SK-N-SH (cell line): Measurements from ENCODE around the gene TMX1.
A peak's percentile ranks its signal among the peaks of the same experiment; 100 is the strongest.

Experiments used
- CTCF ChIP-seq: fragments of 200-600 bp; sonication (generic); IDR thresholded peaks from 2 replicates; pipeline ENCODE4 v1.6.1; 2017; ENCODE audit warnings: antibody characterized with exemption, mild to moderate bottlenecking, moderate library complexity
- ELF1 ChIP-seq: IDR thresholded peaks from 2 replicates; pipeline ENCODE4 v1.4.0; 2012
- EP300 ChIP-seq, 2 experiments: IDR thresholded peaks; 2 replicates each; pipeline versions ENCODE4 v1.4.0 to v1.6.1; 2012; ENCODE audit warnings: borderline replicate concordance in 1 of 2, low read depth in 1 of 2, low read length in 1 of 2
- FOXM1 ChIP-seq: IDR thresholded peaks from 2 replicates; pipeline ENCODE4 v1.4.0; 2012; ENCODE audit warnings: low read depth, mild to moderate bottlenecking
- GABPA ChIP-seq: IDR thresholded peaks from 2 replicates; pipeline ENCODE4 v1.4.0; 2012; ENCODE audit warnings: low read depth, mild to moderate bottlenecking
- JUND ChIP-seq: IDR thresholded peaks from 2 replicates; pipeline ENCODE4 v1.4.0; 2012
- NFIC ChIP-seq: IDR thresholded peaks from 2 replicates; pipeline ENCODE4 v1.4.0; 2012; ENCODE audit warnings: borderline replicate concordance
- NRF1 ChIP-seq: IDR thresholded peaks from 2 replicates; pipeline ENCODE4 v1.6.1; 2012; ENCODE audit warnings: low read depth, mild to moderate bottlenecking, low read length
- POLR2AphosphoS5 ChIP-seq: IDR thresholded peaks from 2 replicates; pipeline ENCODE4 v1.6.1; 2012; ENCODE audit warnings: low read depth, low read length
- REST ChIP-seq: IDR thresholded peaks from 2 replicates; pipeline ENCODE4 v1.6.1; 2012; ENCODE audit warnings: mild to moderate bottlenecking, low read depth, low read length, moderate library complexity
- SIN3A ChIP-seq: IDR thresholded peaks from 2 replicates; pipeline ENCODE4 v1.6.1; 2012; ENCODE audit warnings: low read depth, mild to moderate bottlenecking, low read length, moderate library complexity, borderline replicate concordance
- SMC3 ChIP-seq: IDR thresholded peaks from 2 replicates; pipeline ENCODE4 v1.6.1; 2012; ENCODE audit warnings: low read depth, low read length, improper control_type of control experiment
- USF1 ChIP-seq: IDR thresholded peaks from 2 replicates; pipeline ENCODE4 v1.4.0; 2012; ENCODE audit warnings: low read depth, borderline replicate concordance
- YY1 ChIP-seq: IDR thresholded peaks from 2 replicates; pipeline ENCODE4 v1.4.0; 2012; ENCODE audit warnings: low read depth, mild to moderate bottlenecking

DNA sequence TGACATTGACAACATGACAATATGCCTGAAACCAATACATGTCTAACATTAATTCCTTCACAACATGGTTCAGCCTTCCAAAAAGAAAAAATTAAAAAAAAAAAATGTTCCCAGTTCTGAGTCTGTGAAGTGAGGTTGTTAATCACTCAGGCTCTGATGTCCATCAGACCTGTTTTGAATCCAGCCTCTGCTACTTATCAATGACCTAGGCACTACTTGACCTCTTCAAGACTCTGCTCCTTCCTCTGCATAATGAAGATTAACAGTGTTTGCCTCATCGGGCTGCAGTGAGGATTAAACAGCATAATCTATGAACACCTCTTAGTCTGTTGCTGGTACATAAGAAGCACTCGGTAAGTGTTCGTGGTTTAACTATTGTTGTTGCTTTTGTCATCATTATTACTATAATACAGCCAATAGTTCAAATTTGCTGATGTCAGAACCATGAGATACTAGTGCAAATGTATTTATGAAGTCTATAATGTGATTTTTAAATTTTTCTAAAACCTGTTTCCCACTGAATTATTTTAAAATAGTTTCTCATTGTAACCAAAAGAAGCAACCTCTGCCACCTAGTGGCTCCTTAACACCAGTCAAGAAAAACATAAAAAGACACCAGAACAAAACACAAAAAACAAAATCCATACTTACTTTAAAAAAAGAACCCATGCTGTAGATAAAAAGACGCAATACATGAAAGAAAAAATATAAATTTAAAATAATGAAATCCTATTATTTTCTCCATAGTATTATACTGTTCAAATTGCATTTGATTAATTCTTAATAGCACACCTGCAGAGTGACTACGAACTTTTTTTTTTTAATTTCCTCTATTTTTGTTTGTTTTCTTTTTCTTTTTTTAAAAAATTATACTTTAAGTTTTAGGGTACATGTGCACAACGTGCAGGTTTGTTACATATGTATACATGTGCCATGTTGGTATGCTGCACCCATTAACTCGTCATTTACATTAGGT, 20.3 kb upstream of the TMX1 start:
- no peak for TF ChIP-seq EP300 (IDR thresholded peaks at IDR 0.05; ENCODE audit: borderline replicate concordance in 1 of 2, low read depth in 1 of 2, low read length in 1 of 2)
- no peak for TF ChIP-seq USF1
- TF ChIP-seq CTCF: peak; percentile 84
- TF ChIP-seq GABPA: no peak
- no peak for TF ChIP-seq NFIC
- TF ChIP-seq REST: no peak
- TF ChIP-seq SIN3A: no peak
- TF ChIP-seq POLR2AphosphoS5: no peak
- no peak for TF ChIP-seq FOXM1
- no peak for TF ChIP-seq NRF1
- TF ChIP-seq ELF1: no peak
- TF ChIP-seq SMC3: peak; percentile 66
- TF ChIP-seq YY1: no peak
- no peak for TF ChIP-seq JUND
